Adrenal gland (tissue), 5 donors: ENCODE data around the gene EIF3J.

Source experiments
- CTCF ChIP-seq, 6 experiments: fragments of 450-650 bp in 4 of 6; fragments of 200-600 bp in 2 of 6; sonication (generic) in 1 of 6; IDR thresholded peaks; 1 replicate in 5 of 6; 2 replicates in 1 of 6; pipeline versions ENCODE4 v1.5.1 to v1.8.0; 2016 to 2021; ENCODE audit warnings: antibody characterized with exemption in 6 of 6, mild to moderate bottlenecking in 2 of 6, moderate library complexity in 1 of 6
- POLR2A ChIP-seq, 2 donors: fragments of 450-650 bp; IDR thresholded peaks; one replicate each; pipeline ENCODE4 v1.6.1; 2017; ENCODE audit warnings: antibody characterized with exemption in 2 of 2, mild to moderate bottlenecking in 2 of 2, moderate library complexity in 1 of 2
- donor health status: DM: no; HTN: no; CAD: no.

GRCh38 chr15:44495562-44495961 is 41.4 kb upstream of the EIF3J start:
- no peak for TF ChIP-seq CTCF (IDR thresholded peaks at IDR 0.05)
- TF ChIP-seq POLR2A (IDR thresholded peaks at IDR 0.05): no peak
